Activated naive CD4-positive, alpha-beta T cell treated with Interleukin-2 at 50 U/mL for 16 hours (primary cell): ENCODE data around the gene TBPL2.
"Not testable (repeated sequence)": the region's sequence is repeated elsewhere in the genome, so short reads cannot be mapped to it uniquely, and the experiment has no call there.

Experiments used
- DNase-seq: peaks from one replicate; pipeline ENCODE4 v3.0.0-alpha.2; 2020

The TBPL2 gene

DNA sequence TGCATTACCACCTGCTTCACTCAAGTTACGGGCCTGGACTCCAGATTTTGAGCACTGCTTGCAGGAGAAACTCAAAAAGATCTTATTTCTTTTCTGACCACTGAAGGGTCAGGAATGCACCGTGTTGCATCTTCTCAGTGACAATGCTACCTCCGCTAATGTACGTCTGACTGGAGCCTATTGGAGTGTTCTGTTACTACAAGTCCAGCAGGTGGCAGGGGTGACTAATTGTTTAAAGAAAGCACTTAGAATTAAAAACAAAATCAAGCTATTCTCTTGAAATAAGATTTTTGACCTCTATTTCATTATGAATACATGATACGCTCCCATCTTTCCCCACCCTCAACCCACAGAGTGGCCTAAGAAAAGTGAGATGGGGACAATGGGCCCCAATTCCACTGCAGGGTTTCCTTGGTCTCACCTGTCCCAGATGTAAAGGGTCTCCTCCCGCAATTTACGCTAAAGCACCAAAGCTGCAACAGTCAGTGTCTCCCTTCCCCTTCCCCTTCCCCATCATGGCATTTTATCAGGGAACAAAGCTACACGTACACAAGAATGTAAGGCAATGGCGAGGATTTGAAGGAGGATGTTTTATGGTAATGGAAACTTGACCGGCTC is 2.2 kb downstream of the TBPL2 start:
- DNase-seq, result no peak

DNA sequence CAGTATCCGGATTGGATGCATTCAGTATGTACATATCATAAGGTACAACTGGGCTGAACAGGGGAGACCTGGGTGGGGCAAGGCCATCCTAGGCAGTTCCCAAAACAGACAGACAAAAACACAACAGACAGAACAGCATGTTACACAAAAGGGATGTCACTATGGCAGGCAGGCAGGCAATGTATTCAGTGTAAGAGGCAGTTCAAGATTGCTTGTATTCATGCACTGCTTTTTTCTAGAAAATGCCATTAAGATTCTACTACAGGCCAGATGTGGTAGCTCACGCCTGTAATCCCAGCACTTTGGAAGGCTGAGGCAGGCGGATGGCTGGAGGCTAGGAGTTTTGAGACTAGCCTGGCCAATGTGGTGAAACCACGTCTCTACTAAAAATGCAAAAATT is 3.5 kb downstream of the TBPL2 start:
- DNase-seq, result no peak

DNA sequence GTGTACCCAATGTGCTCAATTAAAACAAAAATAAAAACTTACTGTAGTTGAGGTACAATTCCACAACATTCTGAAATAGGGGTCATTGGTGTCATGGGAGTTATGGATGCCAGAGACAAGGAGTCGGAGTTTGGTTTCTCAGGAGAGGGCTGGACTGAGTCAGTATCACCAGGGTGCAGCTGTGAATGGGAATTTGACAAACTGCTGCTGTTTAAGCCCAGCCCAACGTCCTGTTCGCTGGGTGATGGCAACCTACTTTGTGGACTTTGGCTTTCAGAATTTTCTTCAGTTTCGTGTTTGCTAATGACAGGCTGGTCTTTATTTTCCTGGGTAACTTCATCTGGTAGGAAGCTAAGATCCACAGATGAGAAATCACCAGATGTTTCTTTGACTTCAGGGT is 3.9 kb downstream of the TBPL2 start:
- DNase-seq, result no peak

DNA sequence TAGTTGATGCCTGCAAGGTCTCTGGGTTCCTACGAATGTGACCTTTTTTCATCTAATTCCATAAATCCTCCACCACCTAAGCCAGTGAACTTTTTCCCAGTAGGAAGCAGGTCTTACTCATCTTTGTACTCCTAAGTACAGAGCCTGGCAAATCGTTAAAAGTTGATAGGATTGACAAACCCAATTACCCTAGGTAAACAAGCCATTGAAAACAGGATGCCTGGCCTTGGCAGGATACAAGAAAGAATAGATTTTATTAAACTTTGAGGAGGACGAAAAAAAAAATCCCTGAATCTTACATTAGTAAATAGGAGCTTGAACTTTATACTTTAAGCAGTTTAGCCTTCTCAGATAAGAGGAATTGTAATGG is 5.6 kb downstream of the TBPL2 start:
- no peak for DNase-seq

DNA sequence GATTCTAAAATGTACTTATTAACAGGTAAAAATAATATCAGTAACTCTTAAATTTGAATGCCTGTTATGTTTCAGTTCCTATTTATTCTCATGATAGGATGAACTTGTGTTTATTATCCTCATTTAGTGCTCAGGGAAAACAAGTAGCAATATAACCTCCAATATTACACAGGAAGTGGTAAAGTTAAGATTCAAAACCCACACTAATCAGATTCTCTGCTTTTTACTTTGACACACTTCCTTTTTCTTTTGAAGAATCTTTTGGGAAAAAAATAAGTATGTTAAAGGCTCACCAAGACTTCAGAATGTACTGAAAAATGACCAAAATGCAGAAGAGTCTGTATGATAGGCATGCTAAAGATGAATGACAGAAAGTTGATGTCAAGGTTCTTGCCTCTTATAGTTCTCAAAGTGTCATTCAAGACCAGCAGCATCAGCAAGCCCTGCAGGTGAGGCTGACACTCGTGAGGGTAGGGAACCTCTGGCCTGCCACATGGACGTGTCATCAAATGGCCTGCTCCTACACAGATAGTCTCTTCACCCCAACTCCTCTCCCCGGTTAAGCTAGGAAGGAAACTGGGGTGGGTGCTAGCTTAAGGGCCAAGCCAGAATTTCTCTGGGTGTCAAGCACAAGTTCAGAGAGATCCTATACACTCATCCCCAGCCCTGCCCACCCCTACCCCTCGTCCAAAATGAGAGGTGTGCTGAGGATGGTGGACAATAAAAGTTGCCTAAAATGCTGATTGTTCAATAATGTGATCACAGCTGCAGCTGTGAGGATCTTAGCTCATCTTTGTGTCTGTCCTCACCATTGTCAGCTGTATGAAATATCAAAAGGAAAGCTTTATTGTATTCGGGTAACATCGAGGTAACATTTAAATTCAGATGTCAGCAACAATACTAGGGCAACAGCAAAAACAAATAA is 6.3 kb downstream of the TBPL2 start:
- DNase-seq, result no peak

DNA sequence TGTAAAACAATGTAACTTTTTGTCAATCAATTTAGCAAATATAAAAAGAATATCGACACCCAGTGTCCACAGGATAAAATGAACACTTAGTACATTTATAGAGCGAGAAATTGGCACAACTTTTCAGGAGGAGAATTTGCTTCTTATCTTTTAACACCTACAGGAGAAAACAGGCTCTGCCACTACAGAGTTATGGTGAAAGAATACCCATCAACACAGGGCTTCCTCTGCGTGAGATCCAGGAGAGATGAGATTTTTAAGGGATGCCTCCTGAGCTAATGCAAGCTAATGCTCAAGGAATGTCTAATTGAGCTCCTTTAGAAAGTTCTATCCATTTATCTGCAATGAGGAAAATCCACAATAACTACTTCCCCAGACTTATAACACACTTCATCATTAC is 7.8 kb downstream of the TBPL2 start:
- DNase-seq, result no peak

DNA sequence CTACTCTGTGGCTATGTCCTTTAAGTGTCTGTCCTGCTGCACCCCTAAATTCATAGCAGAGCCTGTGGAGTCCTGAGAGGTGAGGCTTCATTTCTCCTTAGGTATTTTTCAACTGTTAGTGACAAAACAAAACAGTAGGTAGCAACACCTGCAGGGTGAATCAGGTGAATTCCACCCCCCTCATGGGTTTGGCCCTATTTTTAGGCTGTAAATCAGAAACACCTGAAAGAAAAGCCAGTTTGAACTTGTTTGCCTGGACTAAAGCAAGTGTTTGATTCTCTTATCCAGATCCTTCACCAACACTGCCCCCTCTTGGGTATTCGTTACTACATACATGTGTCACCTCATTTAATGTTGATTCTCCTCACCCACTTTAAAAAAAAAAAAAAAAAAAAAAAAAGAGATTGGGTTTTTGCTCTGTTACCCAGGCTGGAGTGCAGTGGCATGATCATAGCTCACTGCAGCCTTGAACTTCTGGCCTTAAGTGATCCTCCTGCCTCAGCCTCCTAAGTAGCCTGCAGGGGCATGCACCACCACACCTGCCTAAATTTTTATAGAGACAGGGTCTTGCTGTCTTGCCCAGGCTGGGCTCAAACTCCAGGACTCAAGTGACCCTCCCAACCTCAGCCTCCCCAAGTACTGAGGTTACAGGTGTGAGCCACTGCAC is 10.3 kb downstream of the TBPL2 start:
- peak; percentile 19 for DNase-seq

GRCh38 chr14:55427439-55427838 is 13.0 kb downstream of the TBPL2 start:
- DNase-seq, result no peak

GRCh38 chr14:55426891-55427290 is 13.5 kb downstream of the TBPL2 start:
- DNase-seq, result no peak

GRCh38 chr14:55425091-55425490 is 15.3 kb downstream of the TBPL2 start:
- no peak for DNase-seq

DNA sequence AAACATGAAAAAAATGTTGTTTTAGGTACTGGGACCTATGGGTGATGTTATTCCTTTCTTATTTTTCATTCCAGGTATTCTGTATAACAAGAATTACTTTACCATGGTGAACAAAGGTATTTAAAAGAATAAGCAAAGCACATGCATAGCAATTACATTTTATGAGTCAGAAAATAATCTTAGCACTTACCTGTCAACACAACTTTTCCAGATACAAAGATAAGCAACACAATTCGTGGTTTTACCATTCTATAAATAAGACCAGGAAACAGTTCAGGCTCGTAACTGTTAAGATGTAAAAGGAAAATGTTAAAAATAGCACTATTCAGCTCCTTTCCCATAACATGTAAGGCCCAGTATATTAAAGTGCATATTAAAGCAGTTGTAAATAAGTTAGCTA is 16.4 kb downstream of the TBPL2 start:
- no peak for DNase-seq

DNA sequence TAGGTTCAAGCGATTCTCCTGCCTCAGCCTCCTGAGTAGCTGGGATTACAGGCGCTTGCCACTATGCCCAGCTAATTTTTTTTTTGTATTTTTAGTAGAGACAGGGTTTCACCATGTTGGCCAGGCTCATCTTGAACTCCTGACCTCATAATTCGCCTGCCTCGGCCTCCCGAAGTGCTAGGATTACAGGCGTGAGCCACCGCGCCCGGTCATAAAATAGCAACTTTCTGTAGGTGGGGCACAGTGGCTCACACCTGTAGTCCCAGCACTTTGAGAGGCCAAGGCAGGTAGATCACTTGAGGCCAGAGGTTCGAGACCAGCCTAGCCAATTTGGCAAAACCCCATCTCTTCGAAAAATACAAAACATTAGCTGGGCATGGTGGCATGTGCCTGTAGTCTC is 18.1 kb downstream of the TBPL2 start:
- not testable (repeated sequence) for DNase-seq

DNA sequence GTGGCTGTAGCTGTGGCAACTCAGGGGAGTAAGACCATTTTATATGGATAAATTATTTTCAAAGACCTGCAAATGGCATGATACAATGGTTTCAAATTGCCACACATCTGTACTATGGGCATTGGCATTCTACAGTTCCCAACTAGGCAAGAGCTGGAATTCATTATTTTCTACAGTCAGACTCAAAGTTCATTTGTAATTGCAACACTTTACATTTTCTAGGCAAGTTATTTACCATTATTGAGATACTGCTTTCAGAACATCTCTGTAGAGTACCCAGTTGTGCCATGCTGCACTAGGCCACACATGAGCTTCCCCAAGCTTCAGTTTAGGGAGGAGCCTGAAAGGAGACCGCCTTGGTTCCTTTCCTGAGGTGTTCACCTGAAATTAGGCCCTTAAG is 20.8 kb downstream of the TBPL2 start:
- DNase-seq, result no peak

DNA sequence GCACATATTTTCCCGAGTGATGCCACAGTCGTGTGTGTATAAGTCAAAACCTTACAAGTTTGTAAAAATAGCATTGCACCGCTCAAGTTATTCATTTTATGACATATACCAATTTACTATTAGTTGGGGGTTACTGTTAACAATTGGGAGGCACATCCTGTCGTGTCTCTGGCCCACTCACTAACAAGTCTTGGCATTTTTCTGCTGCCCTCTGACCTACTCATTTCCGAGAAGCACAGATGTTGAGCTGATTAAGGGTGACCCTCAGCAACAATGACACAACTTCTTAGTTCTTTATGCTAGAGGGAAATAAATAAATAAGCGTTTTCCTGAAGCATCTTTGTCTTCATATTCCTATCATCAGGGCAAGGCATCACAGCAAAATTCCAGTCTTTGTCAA is 22.0 kb downstream of the TBPL2 start:
- no peak for DNase-seq

- DNase-seq, result no peak
These were observed 22.5 kb downstream of the TBPL2 start for GRCh38 chr14:55417955-55418354.

DNA sequence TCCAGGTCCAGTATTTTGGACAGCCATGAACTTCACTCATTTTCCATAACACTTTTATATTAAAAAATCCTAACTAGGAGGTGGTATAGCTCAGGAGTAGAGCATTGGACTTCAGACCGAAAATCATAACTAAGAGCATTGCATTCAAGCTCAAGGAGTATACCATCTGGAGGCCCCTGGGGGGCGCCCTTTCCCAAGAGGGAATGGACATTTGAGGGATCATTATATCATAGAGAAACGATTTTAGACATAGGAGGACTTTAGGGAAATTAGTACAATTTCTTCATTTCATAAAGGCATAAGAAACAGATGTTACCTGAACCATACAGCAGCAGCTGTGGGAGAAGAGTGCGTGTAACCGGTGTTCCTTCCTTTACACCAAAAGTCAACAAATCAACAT is 23.6 kb downstream of the TBPL2 start:
- no peak for DNase-seq

DNA sequence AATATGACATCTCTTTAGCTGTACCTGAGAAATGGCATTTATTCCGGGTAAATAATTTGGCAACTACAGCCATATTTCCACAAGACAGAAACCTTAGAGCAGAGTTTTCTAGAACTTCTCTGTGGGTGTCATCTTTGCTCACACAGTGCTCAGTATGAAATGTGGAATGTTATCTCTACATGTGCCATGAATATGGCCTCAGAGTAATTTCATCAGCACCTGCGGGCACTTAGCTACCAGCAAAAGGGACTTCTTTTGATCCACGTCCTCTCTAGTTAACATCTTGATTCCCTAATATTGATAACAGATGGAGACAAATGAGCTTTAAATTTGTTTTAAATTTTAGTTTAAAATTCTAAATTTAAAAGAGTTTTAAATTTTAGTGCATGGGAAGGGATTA is 25.9 kb downstream of the TBPL2 start:
- DNase-seq, result no peak

GRCh38 chr14:55412676-55413075 is 27.7 kb downstream of the TBPL2 start:
- no peak for DNase-seq

DNA sequence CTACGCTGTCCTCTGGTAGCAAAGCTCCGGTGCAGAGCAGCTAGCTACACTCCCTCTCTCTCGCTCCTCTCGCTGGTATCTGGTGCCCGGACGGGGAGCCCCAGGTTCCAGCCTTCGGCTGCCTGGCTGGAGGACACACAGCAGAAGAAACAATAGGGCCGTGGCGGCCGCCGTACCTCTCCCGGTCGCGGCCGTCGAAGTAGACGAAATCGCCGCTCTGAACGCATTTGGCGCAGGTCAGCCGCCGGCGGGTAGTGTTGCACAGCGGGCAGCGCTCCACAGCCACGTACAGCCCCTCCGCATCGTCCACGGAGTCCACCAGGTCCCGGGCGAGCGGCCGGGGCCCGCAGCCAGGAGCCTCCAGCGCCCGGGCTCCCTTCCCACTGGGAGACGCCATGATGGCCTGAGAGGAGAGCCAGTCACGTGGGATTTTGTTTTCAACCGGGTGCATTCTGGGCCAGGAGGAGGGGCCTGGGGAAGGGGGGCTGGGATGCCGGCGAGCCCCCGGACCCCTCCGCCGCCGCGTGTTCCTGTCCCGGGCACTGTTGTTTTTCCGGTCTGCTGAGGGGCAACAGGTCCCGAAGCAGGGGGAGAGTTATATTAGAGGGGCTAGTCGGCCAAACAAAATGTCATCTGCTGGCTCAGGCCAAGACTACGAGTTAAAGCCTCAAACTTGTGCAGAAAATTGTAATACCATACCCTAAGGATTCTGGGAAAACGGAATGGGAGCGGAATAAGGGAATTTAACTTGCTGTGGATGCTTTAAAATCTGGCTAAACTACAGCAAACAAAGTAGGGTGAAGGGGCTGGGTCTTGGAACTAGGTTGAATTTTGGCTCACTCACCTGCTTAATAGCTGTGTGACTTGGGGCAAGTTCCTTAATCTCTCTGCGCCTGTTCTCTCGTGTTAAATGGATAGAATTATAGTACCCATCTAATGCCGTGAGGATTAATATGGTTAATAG is 28.7 kb downstream of the TBPL2 start, which contains the start of gene ATG14:
Gene ATG14, minus strand, starts transcription at position 405 of the 964 bp plus-strand sequence. Its CDS starts 8 bp downstream, at position 397.
- DNase-seq, result peak; percentile 81

- DNase-seq, result no peak
These were observed 29.5 kb downstream of the TBPL2 start for GRCh38 chr14:55410876-55411275.

- no peak for DNase-seq
These were observed 36.1 kb downstream of the TBPL2 start for GRCh38 chr14:55404173-55404854.

- no peak for DNase-seq
These were observed 38.7 kb downstream of the TBPL2 start for GRCh38 chr14:55401751-55402150.
